ENCODE data around the gene STRIT1. TPM values are rescaled to one million over a fixed set of nuclear protein-coding genes. Genes with fewer than 3 reads are reported as not detected.

STRIT1 gene
- total and polyA plus RNA-seq, 2 of the 4 experiments (the other 2 are of a cell fraction): not detected

DNA sequence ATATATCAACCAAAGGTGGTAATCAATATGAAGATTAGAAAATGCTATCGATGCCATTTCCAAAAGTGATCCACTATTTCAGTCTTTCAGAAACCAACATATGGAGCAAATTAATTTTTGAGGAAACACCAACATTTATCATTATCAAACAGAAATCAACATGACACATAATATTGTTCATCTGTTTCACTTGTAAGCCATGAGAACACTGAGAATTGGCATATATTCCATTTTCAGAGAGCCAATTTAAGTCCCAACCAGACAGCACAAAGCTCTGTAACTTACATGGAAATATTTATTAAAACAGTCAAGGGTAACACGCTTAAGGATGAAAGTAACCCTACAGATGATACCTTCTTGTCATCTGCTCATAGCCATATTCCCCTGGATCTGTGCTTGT is 37.6 kb upstream of the STRIT1 start:
- dilution Hi-C loops (cut with HindIII; ENCODE audit: low sequenced_read_pairs, unreplicated experiment): no loop called here
- no peak overlapping the region for H3K4me3 ChIP-seq (ENCODE audit: insufficient read depth, low read depth, low read length)
- ATAC-seq (ENCODE audit: low read depth) (no peak), DNase-seq (no peak)
- no peaks in the 10 kb centered on the region for H4K20me1 ChIP-seq (ENCODE audit: insufficient read depth, low read length)
- no peak overlapping the region for H3K4ac ChIP-seq (ENCODE audit: low read depth, low read length)
- no peak overlapping the region for H3K9ac ChIP-seq (ENCODE audit: low read depth, low read length)
- no CpG with 5 or more reads among the region's 2 CpGs for WGBS, 2 experiments (ENCODE audit: extremely low coverage in 2 of 2, insufficient read length in 1 of 2)
- no TSS peak for BruUV-seq (replicated peaks)
- H2BK20ac ChIP-seq (ENCODE audit: low read depth, low read length): no peak overlapping the region
- no peak overlapping the region for H2AFZ ChIP-seq (replicated peaks; ENCODE audit: low read length, poor library complexity)
- no peaks in the 10 kb centered on the region; the same call in 1 of the 2 replicates for H3K9me1 ChIP-seq (ENCODE audit: insufficient read depth, low read length)
- TF ChIP-seq CHD1 (IDR thresholded peaks at IDR 0.05; ENCODE audit: low read depth, low read length): no peak
- TF ChIP-seq, protein P1, sequence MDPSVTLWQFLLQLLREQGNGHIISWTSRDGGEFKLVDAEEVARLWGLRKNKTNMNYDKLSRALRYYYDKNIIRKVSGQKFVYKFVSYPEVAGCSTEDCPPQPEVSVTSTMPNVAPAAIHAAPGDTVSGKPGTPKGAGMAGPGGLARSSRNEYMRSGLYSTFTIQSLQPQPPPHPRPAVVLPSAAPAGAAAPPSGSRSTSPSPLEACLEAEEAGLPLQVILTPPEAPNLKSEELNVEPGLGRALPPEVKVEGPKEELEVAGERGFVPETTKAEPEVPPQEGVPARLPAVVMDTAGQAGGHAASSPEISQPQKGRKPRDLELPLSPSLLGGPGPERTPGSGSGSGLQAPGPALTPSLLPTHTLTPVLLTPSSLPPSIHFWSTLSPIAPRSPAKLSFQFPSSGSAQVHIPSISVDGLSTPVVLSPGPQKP (IDR thresholded peaks at IDR 0.05; ENCODE audit: borderline replicate concordance, low read depth, low read length): no peak
- no peak for TF ChIP-seq MXI1 (IDR thresholded peaks at IDR 0.05; ENCODE audit: borderline replicate concordance, low read depth, low read length)
- no peak for TF ChIP-seq CEBPB (IDR thresholded peaks at IDR 0.05; ENCODE audit: low read depth, low read length)
- TF ChIP-seq, protein P2, sequence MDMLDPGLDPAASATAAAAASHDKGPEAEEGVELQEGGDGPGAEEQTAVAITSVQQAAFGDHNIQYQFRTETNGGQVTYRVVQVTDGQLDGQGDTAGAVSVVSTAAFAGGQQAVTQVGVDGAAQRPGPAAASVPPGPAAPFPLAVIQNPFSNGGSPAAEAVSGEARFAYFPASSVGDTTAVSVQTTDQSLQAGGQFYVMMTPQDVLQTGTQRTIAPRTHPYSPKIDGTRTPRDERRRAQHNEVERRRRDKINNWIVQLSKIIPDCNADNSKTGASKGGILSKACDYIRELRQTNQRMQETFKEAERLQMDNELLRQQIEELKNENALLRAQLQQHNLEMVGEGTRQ (IDR thresholded peaks at IDR 0.05; ENCODE audit: low read depth, low read length): no peak
- no peak for TF ChIP-seq POLR2A (IDR thresholded peaks at IDR 0.05; ENCODE audit: low read depth, low read length)
- no peak for TF ChIP-seq FOS (IDR thresholded peaks at IDR 0.05; ENCODE audit: low read depth, low read length)
- TF ChIP-seq BHLHE40 (IDR thresholded peaks at IDR 0.05; ENCODE audit: low read depth, low read length): no peak
- no peak for TF ChIP-seq NFE2L2 (IDR thresholded peaks at IDR 0.05; ENCODE audit: low read depth, low read length)
- TF ChIP-seq SMC3 (IDR thresholded peaks at IDR 0.05; ENCODE audit: low read depth, low read length): no peak
- TF ChIP-seq MAZ (IDR thresholded peaks at IDR 0.05; ENCODE audit: borderline replicate concordance, low read depth, low read length): no peak
- no peak for TF ChIP-seq MAFK (IDR thresholded peaks at IDR 0.05; ENCODE audit: low read depth, low read length)
- no peak for TF ChIP-seq RFX5 (IDR thresholded peaks at IDR 0.05; ENCODE audit: low read depth, low read length)
- no peak for TF ChIP-seq RAD21 (IDR thresholded peaks at IDR 0.05; ENCODE audit: low read length)
- TF ChIP-seq RCOR1 (IDR thresholded peaks at IDR 0.05; ENCODE audit: insufficient replicate concordance, low read length): no peak
- TF ChIP-seq, protein P3, sequence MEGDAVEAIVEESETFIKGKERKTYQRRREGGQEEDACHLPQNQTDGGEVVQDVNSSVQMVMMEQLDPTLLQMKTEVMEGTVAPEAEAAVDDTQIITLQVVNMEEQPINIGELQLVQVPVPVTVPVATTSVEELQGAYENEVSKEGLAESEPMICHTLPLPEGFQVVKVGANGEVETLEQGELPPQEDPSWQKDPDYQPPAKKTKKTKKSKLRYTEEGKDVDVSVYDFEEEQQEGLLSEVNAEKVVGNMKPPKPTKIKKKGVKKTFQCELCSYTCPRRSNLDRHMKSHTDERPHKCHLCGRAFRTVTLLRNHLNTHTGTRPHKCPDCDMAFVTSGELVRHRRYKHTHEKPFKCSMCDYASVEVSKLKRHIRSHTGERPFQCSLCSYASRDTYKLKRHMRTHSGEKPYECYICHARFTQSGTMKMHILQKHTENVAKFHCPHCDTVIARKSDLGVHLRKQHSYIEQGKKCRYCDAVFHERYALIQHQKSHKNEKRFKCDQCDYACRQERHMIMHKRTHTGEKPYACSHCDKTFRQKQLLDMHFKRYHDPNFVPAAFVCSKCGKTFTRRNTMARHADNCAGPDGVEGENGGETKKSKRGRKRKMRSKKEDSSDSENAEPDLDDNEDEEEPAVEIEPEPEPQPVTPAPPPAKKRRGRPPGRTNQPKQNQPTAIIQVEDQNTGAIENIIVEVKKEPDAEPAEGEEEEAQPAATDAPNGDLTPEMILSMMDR (conservative IDR thresholded peaks at IDR 0.05; ENCODE audit: low read depth, low read length): no peak
- no peaks in the 10 kb centered on the region for H3K9me3 ChIP-seq (ENCODE audit: control insufficient read depth, insufficient read depth, low read length)
- no peaks in the 10 kb centered on the region for H3K36me3 ChIP-seq (ENCODE audit: control insufficient read depth, insufficient read depth, low read length)
- H4K91ac ChIP-seq (ENCODE audit: insufficient read depth, low read depth, low read length): no peak overlapping the region
- ChIA-PET CTCF (no interaction called here), POLR2A (ENCODE audit: unreplicated experiment) (no interaction called here)
- H3K23ac ChIP-seq (ENCODE audit: low read depth, low read length): no peak overlapping the region
- no peak overlapping the region for H2BK15ac ChIP-seq (ENCODE audit: low read depth, low read length)
- intact Hi-C loops (cut with micrococcal nuclease): no loop called here
- H4K5ac ChIP-seq (ENCODE audit: low read depth, low read length): no peak overlapping the region
- no peak overlapping the region for H2BK5ac ChIP-seq (ENCODE audit: low read depth, low read length, poor library complexity, severe bottlenecking)
- in situ Hi-C loops (cut with MboI; ENCODE audit: low sequenced_read_pairs): loop anchor here (25.0 kb wide), 1 partner anchor 769 kb away; no protein-coding TSS in a partner anchor
- H4K8ac ChIP-seq (ENCODE audit: low read depth in 2 of 2, low read length in 2 of 2): no peak overlapping the region
- peaks cover 1% of the 10 kb centered on the region; the same call in 1 of the 2 replicates for H3K27me3 ChIP-seq (ENCODE audit: control insufficient read depth, insufficient read depth, low read length)
- no peak overlapping the region for H3K27ac ChIP-seq (ENCODE audit: insufficient read depth, low read length)
- no peak overlapping the region for H2AK5ac ChIP-seq (ENCODE audit: low read depth, low read length)
- H3K56ac ChIP-seq (ENCODE audit: extremely low read depth, insufficient read depth, low read length): no peak overlapping the region
- no peak overlapping the region for H3K4me2 ChIP-seq (ENCODE audit: low read depth, low read length)
- H3K14ac ChIP-seq (replicated peaks; ENCODE audit: low read depth, low read length): no peak overlapping the region
- H2AK9ac ChIP-seq (replicated peaks; ENCODE audit: low read depth, low read length, poor library complexity): no peak overlapping the region
- no peak overlapping the region for H2BK120ac ChIP-seq (ENCODE audit: low read depth, low read length)
- H3K4me1 ChIP-seq (ENCODE audit: control insufficient read depth, insufficient read depth, low read length): no peaks in the 10 kb centered on the region
- H3K18ac ChIP-seq (ENCODE audit: low read depth, low read length): no peak overlapping the region
- no peaks in the 10 kb centered on the region for H3K79me1 ChIP-seq (ENCODE audit: low read depth in 1 of 2, low read length in 2 of 2)
